HCT116 (cell line): ENCODE measurements around the gene FBXO21. TPM values are rescaled to one million over a fixed set of nuclear protein-coding genes. Genes with fewer than 3 reads are reported as not detected.

ENCODE experiments used
- ATAC-seq: fragments of 200-7000 bp; cut with Tn5 transposase; 2 replicates; pipeline ENCODE4 v1.9.1; 2020; ENCODE audit warnings: mild to moderate bottlenecking, moderate library complexity
- BruUV-seq: library from RNA; stranded (reverse); fragments of 400-500 nt; replicated peaks from 2 replicates; lab custom pipeline; 2021; lab: Mats Ljungman, UMichigan
- CTCF ChIA-PET: fragments of 300-600 bp; sonication (Branson Sonifier 250); formaldehyde crosslinking; loops from one replicate; lab custom pipeline; 2021; ENCODE audit warnings: antibody characterized with exemption; lab: Charles Lee
- POLR2A ChIA-PET: fragments of 300-600, 350-600 bp; sonication (Branson Sonifier 250); formaldehyde crosslinking; loops from one replicate; lab custom pipeline; 2021; ENCODE audit warnings: antibody characterized with exemption; lab: Charles Lee
- RAD21 ChIA-PET, 2 experiments: fragments of 300-600 bp; sonication (Branson Sonifier 250); formaldehyde crosslinking; loops; one replicate each; lab custom pipeline; 2023; ENCODE audit warnings: low total read pairs in 2 of 2; ENCODE audit not compliant: uncharacterized antibody in 2 of 2, unreplicated experiment in 2 of 2, low non-redundant PET in 1 of 2; lab: Charles Lee
- DNase-seq: peaks from one replicate; pipeline ENCODE4 v3.0.0-alpha.2; 2010; ENCODE audit warnings: low read depth, low spot score
- H2AFZ ChIP-seq: fragments of 200-600 bp; shearing (Covaris generic), sonication (generic); 2 replicates; pipeline ENCODE4 v1.6.1; 2017; ENCODE audit warnings: low read depth, mixed run types, mixed read lengths, antibody characterized with exemption, low read length; ENCODE audit not compliant: poor library complexity, severe bottlenecking
- H3K27ac ChIP-seq: 2 replicates; pipeline ENCODE4 v1.5.1; 2012; ENCODE audit warnings: low read depth, low read length
- H3K27me3 ChIP-seq: fragments of 200-600 bp; sonication (generic); 2 replicates; pipeline ENCODE4 v1.6.1; 2016; ENCODE audit warnings: mixed run types, low read length, mixed read lengths; ENCODE audit not compliant: insufficient read depth
- H3K36me3 ChIP-seq, 2 experiments: fragments of 200-500 bp in 1 of 2; fragments of 200-600 bp in 1 of 2; sonication (Bioruptor generic) in 1 of 2; sonication (generic) in 1 of 2; 2 replicates each; pipeline versions ENCODE4 v1.5.1 to v1.6.1; 2014 to 2016; ENCODE audit warnings: low read length in 2 of 2, inconsistent platforms in 1 of 2, mixed read lengths in 1 of 2, mixed run types in 1 of 2; ENCODE audit not compliant: insufficient read depth in 2 of 2, control insufficient read depth in 1 of 2
- H3K4me1 ChIP-seq, 2 experiments: fragments of 200-600 bp in 1 of 2; sonication (generic) in 1 of 2; 2 replicates each; pipeline versions ENCODE4 v1.5.1 to v1.6.1; 2012 to 2017; ENCODE audit warnings: low read length in 2 of 2, inconsistent platforms in 1 of 2, mild to moderate bottlenecking in 1 of 2, mixed read lengths in 1 of 2, mixed run types in 1 of 2, moderate library complexity in 1 of 2; ENCODE audit not compliant: insufficient read depth in 2 of 2, control insufficient read depth in 1 of 2
- H3K4me2 ChIP-seq: fragments of 200-600 bp; sonication (generic); 2 replicates; pipeline ENCODE4 v1.6.1; 2017; ENCODE audit warnings: mixed run types, low read length, mixed read lengths
- H3K4me3 ChIP-seq, 2 experiments: fragments of 200-600 bp in 1 of 2; sonication (generic) in 1 of 2; replicated peaks in 1 of 2; 2 replicates each; pipeline ENCODE4 v1.5.1; 2011 to 2016; ENCODE audit warnings: low read length in 2 of 2, control low read depth in 1 of 2, low read depth in 1 of 2, mild to moderate bottlenecking in 1 of 2, mixed read lengths in 1 of 2, mixed run types in 1 of 2
- H3K79me2 ChIP-seq: fragments of 200-600 bp; sonication (generic); 2 replicates; pipeline ENCODE4 v1.6.1; 2017; ENCODE audit warnings: mild to moderate bottlenecking, mixed run types, low read length, moderate library complexity, mixed read lengths; ENCODE audit not compliant: insufficient read depth
- H3K9ac ChIP-seq: fragments of 200-600 bp; sonication (generic); 2 replicates; pipeline ENCODE4 v1.6.1; 2016; ENCODE audit warnings: low read length, mixed read lengths
- H3K9me2 ChIP-seq: fragments of 200-600 bp; sonication (generic), shearing (Covaris generic); 2 replicates; pipeline ENCODE4 v1.6.1; 2017; ENCODE audit warnings: mixed run types, mild to moderate bottlenecking, moderate library complexity; ENCODE audit not compliant: insufficient read depth
- H3K9me3 ChIP-seq, 2 experiments: fragments of 200-500 bp in 1 of 2; fragments of 200-600 bp in 1 of 2; sonication (Bioruptor generic) in 1 of 2; sonication (generic) in 1 of 2; 2 replicates each; pipeline ENCODE4 v1.6.1; 2014 to 2017; ENCODE audit warnings: low read length in 2 of 2, mixed read lengths in 2 of 2, inconsistent platforms in 1 of 2, low read depth in 1 of 2, mild to moderate bottlenecking in 1 of 2, mixed run types in 1 of 2, moderate library complexity in 1 of 2; ENCODE audit not compliant: control insufficient read depth in 1 of 2, insufficient read depth in 1 of 2
- H4K20me1 ChIP-seq: fragments of 200-600 bp; sonication (generic), shearing (Covaris generic); 2 replicates; pipeline ENCODE4 v1.6.1; 2017; ENCODE audit warnings: mixed run types, mild to moderate bottlenecking, moderate library complexity; ENCODE audit not compliant: insufficient read depth
- ATF3 ChIP-seq: IDR thresholded peaks from 2 replicates; pipeline ENCODE4 v1.6.1; 2012
- CTCF ChIP-seq, 3 experiments: fragments of 200-600 bp in 1 of 3; sonication (generic) in 1 of 3; IDR thresholded peaks in 2 of 3; conservative IDR thresholded peaks in 1 of 3; 2 replicates each; pipeline ENCODE4 v1.5.1; 2012 to 2017; ENCODE audit warnings: low read depth in 2 of 3, low read length in 2 of 3, antibody characterized with exemption in 1 of 3, borderline replicate concordance in 1 of 3, control low read depth in 1 of 3, mild to moderate bottlenecking in 1 of 3, mixed read lengths in 1 of 3, mixed run types in 1 of 3, moderate library complexity in 1 of 3; ENCODE audit not compliant: insufficient read depth in 1 of 3
- EGR1 ChIP-seq: IDR thresholded peaks from 2 replicates; pipeline ENCODE4 v1.6.1; 2012; ENCODE audit warnings: low read depth
- EZH2 ChIP-seq: fragments of 200-600 bp; sonication (generic); IDR thresholded peaks from 2 replicates; pipeline ENCODE4 v1.6.1; 2017; ENCODE audit warnings: antibody characterized with exemption, mixed run types
- EZH2phosphoT487 ChIP-seq: fragments of 200-600 bp; IDR thresholded peaks from 2 replicates; pipeline ENCODE4 v1.6.1; 2018; ENCODE audit warnings: antibody characterized with exemption, borderline replicate concordance
- FOSL1 ChIP-seq: IDR thresholded peaks from 2 replicates; pipeline ENCODE4 v1.6.1; 2012; ENCODE audit warnings: low read depth
- MAX ChIP-seq: IDR thresholded peaks from 2 replicates; pipeline ENCODE4 v1.6.1; 2012
- POLR2AphosphoS5 ChIP-seq: IDR thresholded peaks from 2 replicates; pipeline ENCODE4 v1.6.1; 2011; ENCODE audit warnings: mild to moderate bottlenecking, low read depth, low read length, moderate library complexity
- SIN3A ChIP-seq: IDR thresholded peaks from 2 replicates; pipeline ENCODE4 v1.6.1; 2012; ENCODE audit warnings: low read depth
- TCF7L2 ChIP-seq: IDR thresholded peaks from 2 replicates; pipeline ENCODE4 v1.7.0; 2011; ENCODE audit warnings: borderline replicate concordance, inconsistent platforms; ENCODE audit not compliant: insufficient read depth, insufficient read length; ENCODE audit errors: extremely low read depth
- YY1 ChIP-seq: IDR thresholded peaks from 2 replicates; pipeline ENCODE4 v1.6.1; 2011; ENCODE audit warnings: low read length, low read depth, moderate library complexity, mild to moderate bottlenecking; ENCODE audit not compliant: insufficient replicate concordance; ENCODE audit errors: extremely low read depth
- ZBTB33 ChIP-seq: IDR thresholded peaks from 2 replicates; pipeline ENCODE4 v1.6.1; 2011; ENCODE audit warnings: mild to moderate bottlenecking, low read length, moderate library complexity; ENCODE audit not compliant: insufficient replicate concordance; ENCODE audit errors: extremely low read depth
- ZFX ChIP-seq: fragments of 450-650 bp; IDR thresholded peaks from 2 replicates; pipeline ENCODE4 v1.6.1; 2017
- intact Hi-C: fragments of 100-400 bp; cut with micrococcal nuclease; formaldehyde crosslinking; loops from 2 replicates; pipeline ENCODE4 v1.10.0; 2022
- total RNA-seq: library from RNA; stranded (reverse); gene quantifications from one replicate; pipeline ENCODE4 v1.2.1, GENCODE V29; 2021; ENCODE audit not compliant: unreplicated experiment

The FBXO21 gene
- total RNA-seq, 1 experiment from 2014 or later = 45.5 TPM

- TF ChIP-seq CTCF (IDR thresholded peaks at IDR 0.05 in 2 of 3, conservative IDR thresholded peaks at IDR 0.05 in 1 of 3; ENCODE audit: borderline replicate concordance in 1 of 3, insufficient read depth in 1 of 3, low read depth in 2 of 3, low read length in 2 of 3) = no peak
- TF ChIP-seq ZFX = no peak
- TF ChIP-seq EGR1 = no peak
Measured at GRCh38 chr12:117167769-117168168, 22.5 kb downstream of the FBXO21 start (continued).

- Histone ChIP-seq H3K79me2 (no peaks in the 10 kb centered on the region), H3K9me3 (no peaks in the 10 kb centered on the region), H3K27ac (no peak overlapping the region), H4K20me1 (no peaks in the 10 kb centered on the region), H3K9me2 (no peaks in the 10 kb centered on the region), H2AFZ (no peak overlapping the region), H3K4me2 (no peak overlapping the region), H3K4me1 (no peaks in the 10 kb centered on the region), H3K36me3 (peaks cover 30 to 58% of the 10 kb centered on the region in 2 experiments; a peak in 3 of 4 replicates), H3K9ac (no peak overlapping the region), H3K27me3 (no peaks in the 10 kb centered on the region), H3K4me3 (no peak overlapping the region)
- BruUV-seq = no TSS peak
- DNase-seq = no peak
- intact Hi-C loops = no loop called here
- POLR2A ChIA-PET = no interaction called here
- no peak for ATAC-seq
- TF ChIP-seq POLR2AphosphoS5 (no peak), EZH2 (no peak), YY1 (no peak), EZH2phosphoT487 (no peak), TCF7L2 (no peak), MAX (no peak), FOSL1 (no peak), ZBTB33 (no peak), SIN3A (no peak), ATF3 (no peak), EGR1 (no peak)
- CTCF ChIA-PET = no interaction called here
- RAD21 ChIA-PET = no interaction called here
Measured at GRCh38 chr12:117166107-117166506, 24.2 kb downstream of the FBXO21 start.
